Neural crest cell (in vitro differentiated cells): ENCODE results near the gene PEPD. TPM values are rescaled to one million over a fixed set of nuclear protein-coding genes. Genes with fewer than 3 reads are reported as not detected.

ENCODE experiments used
- DNase-seq: peaks from one replicate; pipeline ENCODE4 v3.0.0; 2021; ENCODE audit warnings: low read depth, mixed read lengths, low spot score
- H3K27ac Mint-ChIP-seq: one replicate; pipeline ENCODE4 v1.8.0; 2021; ENCODE audit warnings: mild to moderate bottlenecking, mixed read lengths; ENCODE audit not compliant: unreplicated experiment
- H3K27me3 Mint-ChIP-seq: 2 replicates; pipeline ENCODE4 v1.8.0; 2021; ENCODE audit warnings: low read depth, mild to moderate bottlenecking, mixed read lengths
- H3K36me3 Mint-ChIP-seq: 2 replicates; pipeline ENCODE4 v1.8.0; 2021; ENCODE audit warnings: low read depth, mild to moderate bottlenecking, mixed read lengths
- H3K4me1 Mint-ChIP-seq: 2 replicates; pipeline ENCODE4 v1.8.0; 2021; ENCODE audit warnings: mixed read lengths
- H3K4me3 Mint-ChIP-seq: one replicate; pipeline ENCODE4 v1.8.0; 2021; ENCODE audit warnings: mild to moderate bottlenecking, mixed read lengths
- H3K9me3 Mint-ChIP-seq: 2 replicates; pipeline ENCODE4 v1.8.0; 2021; ENCODE audit warnings: mixed read lengths
- total RNA-seq: library from RNA; stranded (reverse); gene quantifications from 2 replicates; pipeline ENCODE4 v1.2.1, GENCODE V29; 2021
- TF ChIP-seq, protein P1 (sequence below): fragments of 200-600 bp; sonication (generic); conservative IDR thresholded peaks from 2 replicates; pipeline ENCODE4 v1.5.0; 2021; ENCODE audit warnings: antibody characterized with exemption, mild to moderate bottlenecking

Gene PEPD
- total RNA-seq, 1 donor from 2014 or later, result 39.0 TPM

- Mint-ChIP-seq H3K4me1 (no peaks in the 10 kb centered on the region), H3K27me3 (peaks cover 4% of the 10 kb centered on the region), H3K4me3 (no peak overlapping the region), H3K9me3 (no peaks in the 10 kb centered on the region), H3K27ac (no peak overlapping the region), H3K36me3 (no peaks in the 10 kb centered on the region)
- TF ChIP-seq, protein P1, sequence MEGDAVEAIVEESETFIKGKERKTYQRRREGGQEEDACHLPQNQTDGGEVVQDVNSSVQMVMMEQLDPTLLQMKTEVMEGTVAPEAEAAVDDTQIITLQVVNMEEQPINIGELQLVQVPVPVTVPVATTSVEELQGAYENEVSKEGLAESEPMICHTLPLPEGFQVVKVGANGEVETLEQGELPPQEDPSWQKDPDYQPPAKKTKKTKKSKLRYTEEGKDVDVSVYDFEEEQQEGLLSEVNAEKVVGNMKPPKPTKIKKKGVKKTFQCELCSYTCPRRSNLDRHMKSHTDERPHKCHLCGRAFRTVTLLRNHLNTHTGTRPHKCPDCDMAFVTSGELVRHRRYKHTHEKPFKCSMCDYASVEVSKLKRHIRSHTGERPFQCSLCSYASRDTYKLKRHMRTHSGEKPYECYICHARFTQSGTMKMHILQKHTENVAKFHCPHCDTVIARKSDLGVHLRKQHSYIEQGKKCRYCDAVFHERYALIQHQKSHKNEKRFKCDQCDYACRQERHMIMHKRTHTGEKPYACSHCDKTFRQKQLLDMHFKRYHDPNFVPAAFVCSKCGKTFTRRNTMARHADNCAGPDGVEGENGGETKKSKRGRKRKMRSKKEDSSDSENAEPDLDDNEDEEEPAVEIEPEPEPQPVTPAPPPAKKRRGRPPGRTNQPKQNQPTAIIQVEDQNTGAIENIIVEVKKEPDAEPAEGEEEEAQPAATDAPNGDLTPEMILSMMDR, result no peak
- no peak for DNase-seq
Measured at GRCh38 chr19:33552928-33553279, 31.3 kb upstream of the PEPD start.

DNA sequence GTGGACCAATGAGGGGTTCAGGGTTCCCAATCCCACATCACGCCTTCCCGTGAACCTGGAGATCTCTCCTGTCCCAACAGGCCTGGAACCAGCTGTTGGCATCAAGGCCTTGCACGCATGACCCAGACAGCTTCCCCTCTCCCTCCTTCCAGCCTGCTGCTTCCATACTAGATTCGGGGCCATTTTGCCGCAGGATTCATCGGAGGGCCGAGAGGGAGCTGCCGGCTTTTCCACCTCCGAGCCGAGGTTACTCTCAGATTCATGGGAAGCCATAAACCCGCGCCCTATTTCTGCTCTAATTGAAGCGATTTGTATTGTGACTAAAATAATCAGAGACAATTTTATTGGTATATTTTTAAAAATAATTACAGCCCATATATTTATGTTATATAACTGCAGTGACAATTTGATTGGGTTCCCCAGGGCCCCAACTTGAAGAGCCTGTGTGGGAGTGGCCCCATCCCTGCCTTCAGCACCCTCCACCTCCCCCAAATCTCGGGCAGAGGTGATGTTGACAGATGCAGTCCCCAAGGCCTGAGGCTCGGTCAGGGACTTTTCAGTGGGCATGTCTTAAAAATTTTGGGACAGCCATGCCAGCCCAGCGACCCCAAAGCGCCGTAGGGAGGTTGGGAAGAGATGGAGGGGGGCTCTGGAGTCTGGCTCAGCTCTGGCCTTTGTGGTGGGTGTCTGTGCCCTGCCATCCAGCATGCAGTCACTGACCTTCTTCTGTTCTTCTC is 30.8 kb upstream of the PEPD start:
- TF ChIP-seq, protein P1, result no peak
- H3K4me1 Mint-ChIP-seq, result no peaks in the 10 kb centered on the region
- no peaks in the 10 kb centered on the region for H3K9me3 Mint-ChIP-seq
- H3K27ac Mint-ChIP-seq, result peak overlapping the region; percentile 71
- peaks cover 4% of the 10 kb centered on the region for H3K27me3 Mint-ChIP-seq
- no peak overlapping the region for H3K4me3 Mint-ChIP-seq
- H3K36me3 Mint-ChIP-seq, result no peaks in the 10 kb centered on the region
- DNase-seq, result no peak

GRCh38 chr19:33551676-33552075 is 30.1 kb upstream of the PEPD start:
- no peak overlapping the region for H3K27ac Mint-ChIP-seq
- no peaks in the 10 kb centered on the region for H3K36me3 Mint-ChIP-seq
- H3K4me3 Mint-ChIP-seq, result no peak overlapping the region
- no peak for DNase-seq
- H3K27me3 Mint-ChIP-seq, result peaks cover 6% of the 10 kb centered on the region
- TF ChIP-seq, protein P1, result no peak
- no peaks in the 10 kb centered on the region for H3K9me3 Mint-ChIP-seq
- H3K4me1 Mint-ChIP-seq, result no peaks in the 10 kb centered on the region

DNA sequence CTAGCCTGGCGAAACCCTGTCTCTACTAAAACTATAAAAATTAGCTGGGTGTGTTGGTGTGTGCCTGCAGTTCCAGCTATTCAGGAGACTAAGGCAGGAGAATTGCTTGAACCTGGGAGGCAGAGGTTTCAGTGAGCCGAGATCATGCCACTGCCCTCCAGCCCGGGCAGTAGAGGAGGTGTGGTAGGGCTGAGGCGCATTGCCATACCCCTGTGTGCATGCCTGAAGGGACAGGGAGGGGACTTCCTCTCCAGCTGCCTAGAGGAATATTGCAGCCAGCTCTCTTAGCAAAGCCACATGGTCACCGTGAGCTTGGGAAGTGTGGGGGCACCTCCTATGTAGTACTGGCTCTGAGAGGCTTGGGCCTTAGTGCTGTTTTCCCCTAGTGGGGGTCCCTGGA is 29.2 kb upstream of the PEPD start:
- no peak overlapping the region for H3K27ac Mint-ChIP-seq
- no peak for DNase-seq
- H3K4me3 Mint-ChIP-seq, result no peak overlapping the region
- H3K36me3 Mint-ChIP-seq, result no peaks in the 10 kb centered on the region
- TF ChIP-seq, protein P1, result no peak
- H3K4me1 Mint-ChIP-seq, result no peaks in the 10 kb centered on the region
- H3K27me3 Mint-ChIP-seq, result peaks cover 8% of the 10 kb centered on the region
- no peaks in the 10 kb centered on the region for H3K9me3 Mint-ChIP-seq

GRCh38 chr19:33547676-33548075 is 26.1 kb upstream of the PEPD start:
- Mint-ChIP-seq H3K27ac (no peak overlapping the region), H3K4me1 (peaks cover 4% of the 10 kb centered on the region), H3K9me3 (no peaks in the 10 kb centered on the region), H3K4me3 (no peak overlapping the region), H3K27me3 (peaks cover 16% of the 10 kb centered on the region), H3K36me3 (no peaks in the 10 kb centered on the region)
- TF ChIP-seq, protein P1, result no peak
- no peak for DNase-seq
